Fibroblast of skin of scalp (primary cell): ENCODE results near the gene WDR89. TPM values are rescaled to one million over a fixed set of nuclear protein-coding genes. Genes with fewer than 3 reads are reported as not detected.
"Not testable (repeated sequence)": the region's sequence is repeated elsewhere in the genome, so short reads cannot be mapped to it uniquely, and the experiment has no call there.

ENCODE experiments used
- DNase-seq: peaks from one replicate; pipeline ENCODE4 v3.0.0-alpha.2; 2013
- polyA plus RNA-seq, 2 experiments: library from polyadenylated mRNA; unstranded; fragments of 120-200 nt; gene quantifications; one replicate each; pipeline ENCODE4 v1.2.1, GENCODE V29; 2013; ENCODE audit not compliant: insufficient read length in 2 of 2

The WDR89 gene, protein sequence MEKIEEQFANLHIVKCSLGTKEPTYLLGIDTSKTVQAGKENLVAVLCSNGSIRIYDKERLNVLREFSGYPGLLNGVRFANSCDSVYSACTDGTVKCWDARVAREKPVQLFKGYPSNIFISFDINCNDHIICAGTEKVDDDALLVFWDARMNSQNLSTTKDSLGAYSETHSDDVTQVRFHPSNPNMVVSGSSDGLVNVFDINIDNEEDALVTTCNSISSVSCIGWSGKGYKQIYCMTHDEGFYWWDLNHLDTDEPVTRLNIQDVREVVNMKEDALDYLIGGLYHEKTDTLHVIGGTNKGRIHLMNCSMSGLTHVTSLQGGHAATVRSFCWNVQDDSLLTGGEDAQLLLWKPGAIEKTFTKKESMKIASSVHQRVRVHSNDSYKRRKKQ
- polyA plus RNA-seq (2013, experiment 1 of 2; ENCODE audit: insufficient read length), result 9.2 TPM
- 8.9 TPM for polyA plus RNA-seq (2013, experiment 2 of 2; ENCODE audit: insufficient read length)

DNA sequence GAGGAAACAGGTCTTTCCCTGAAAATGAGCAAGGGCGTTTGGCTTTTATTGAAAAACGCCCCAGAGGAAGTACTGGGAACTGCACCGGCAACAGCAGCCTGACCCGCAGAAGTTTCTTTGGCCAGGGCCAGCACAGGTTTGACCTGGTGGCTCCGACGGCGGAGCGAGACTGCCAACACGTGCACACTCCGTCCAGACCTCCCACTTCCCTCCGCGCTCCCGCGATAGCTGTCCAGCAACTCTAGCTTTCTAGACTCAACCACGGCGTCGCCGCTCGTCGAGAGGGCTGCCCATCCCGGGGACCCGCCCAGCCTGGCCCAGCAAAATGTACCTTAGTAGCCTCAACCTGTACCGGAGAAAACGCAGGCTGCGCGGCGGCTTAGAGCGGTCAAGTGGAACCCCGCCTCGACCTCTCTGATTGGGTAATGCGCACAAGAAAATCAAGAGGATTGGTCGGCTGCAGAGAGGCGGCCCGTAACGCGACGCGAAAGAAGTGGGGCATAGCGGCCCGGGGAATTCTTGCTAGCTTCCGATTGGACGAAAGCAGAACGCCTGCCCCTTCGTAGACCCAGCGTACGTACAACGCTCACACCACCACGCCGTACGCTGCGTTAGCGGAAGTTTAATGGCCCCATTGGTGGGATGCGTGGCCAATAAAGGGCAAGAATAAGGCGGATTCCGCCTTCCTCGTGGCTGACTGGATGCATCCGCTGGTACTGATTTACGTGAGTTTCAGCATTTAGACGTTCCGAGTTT, at the start of gene WDR89:
Gene WDR89 (minus strand): TSS at position 399 of the 756 bp plus-strand sequence. CDS start 41,929 bp downstream, outside the sequence.
- peak; percentile 100 for DNase-seq

DNA sequence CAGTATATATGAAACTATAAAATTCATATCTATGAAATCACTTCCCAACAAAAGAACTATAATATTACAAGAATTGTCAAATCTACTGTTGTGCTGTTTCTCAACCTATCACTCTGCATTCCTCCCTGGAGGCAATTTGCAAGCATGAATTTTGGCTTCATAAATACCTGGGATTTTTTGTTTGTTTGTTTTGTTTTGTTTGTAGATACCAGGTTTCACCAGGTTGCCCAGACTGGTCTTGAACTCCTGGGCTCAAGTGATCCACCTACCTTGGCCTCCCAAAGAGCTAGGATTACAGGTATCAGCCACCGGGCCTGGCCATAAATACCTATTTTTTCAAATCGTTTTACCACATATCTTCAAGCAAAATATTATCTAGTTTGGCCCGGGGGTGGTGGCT, 47.5 kb upstream of the WDR89 start:
- DNase-seq, result no peak

DNA sequence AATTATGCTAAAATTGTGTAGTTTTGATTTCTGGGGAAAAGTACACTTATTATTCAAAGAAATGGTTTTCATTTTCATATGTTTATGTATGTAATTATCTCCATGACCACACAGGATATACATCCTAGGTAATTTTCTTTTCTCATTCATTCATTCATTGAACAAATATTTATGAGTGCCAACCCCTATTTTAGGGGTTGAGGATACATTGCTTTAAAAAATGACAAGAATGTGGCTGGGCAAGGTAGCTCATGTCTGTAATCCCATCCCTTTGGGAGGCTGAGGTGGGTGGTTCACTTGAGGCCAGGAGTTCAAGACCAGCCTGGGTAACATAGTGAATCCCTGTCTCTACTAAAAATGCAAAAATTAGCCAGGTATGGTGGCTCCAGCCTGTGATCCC, 45.3 kb upstream of the WDR89 start:
- DNase-seq, result no peak

DNA sequence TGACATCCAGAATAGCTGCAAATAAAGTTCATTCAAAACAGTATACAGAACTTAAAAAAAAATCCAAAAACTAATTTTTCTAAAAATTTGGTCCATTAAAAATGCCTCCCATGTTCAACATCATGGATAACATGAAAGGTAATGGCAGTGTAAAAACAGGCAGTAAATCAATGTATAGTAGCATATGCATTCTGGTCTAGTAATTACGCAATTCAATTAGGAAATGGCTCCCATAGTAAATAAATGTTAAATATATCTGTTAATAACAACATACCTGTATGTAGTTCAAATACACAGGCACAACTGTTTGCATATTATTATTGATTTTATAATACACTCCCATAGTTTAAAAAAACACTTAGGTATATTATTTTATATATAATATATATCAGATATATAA, 43.7 kb upstream of the WDR89 start:
- DNase-seq, result no peak

DNA sequence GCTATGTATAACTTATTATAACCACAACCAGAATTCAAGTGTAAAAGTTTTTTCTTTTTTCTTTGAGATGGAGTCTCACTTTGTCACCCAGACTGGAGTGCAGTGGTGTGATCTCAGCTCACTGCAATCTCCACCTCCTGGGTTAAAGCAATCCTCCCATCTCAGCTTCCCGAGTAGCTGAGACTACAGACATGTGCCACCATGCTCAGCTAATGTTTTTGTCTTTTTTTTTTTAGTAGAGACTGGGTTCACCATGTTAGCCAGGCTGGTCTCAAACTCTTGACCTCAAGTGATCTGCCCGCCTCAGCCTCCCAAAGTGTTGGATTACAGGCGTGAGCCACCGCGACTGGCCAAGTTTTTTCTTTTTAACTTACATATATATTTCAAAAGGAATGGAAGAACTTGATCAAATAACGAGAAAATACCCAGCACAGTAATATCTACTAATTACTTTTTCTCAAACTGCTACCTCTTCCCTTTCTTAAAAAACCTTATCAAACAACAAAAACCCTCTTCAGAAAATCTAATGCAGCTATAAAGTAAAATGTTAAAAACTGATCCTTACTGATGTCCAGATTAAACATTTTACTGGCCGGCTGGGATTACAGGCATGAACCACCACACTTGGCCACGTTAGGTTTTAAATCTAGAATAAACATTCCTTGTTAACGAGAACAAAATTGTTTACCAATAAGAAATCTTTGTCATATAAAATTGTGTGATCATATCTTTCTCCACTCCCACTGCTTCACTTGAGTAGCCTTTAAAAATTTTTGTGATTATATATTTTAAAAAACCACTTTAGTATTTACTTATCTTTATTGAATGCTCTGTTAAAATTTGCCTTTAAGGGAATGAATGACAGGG, 41.3 kb upstream of the WDR89 start:
- no peak for DNase-seq

DNA sequence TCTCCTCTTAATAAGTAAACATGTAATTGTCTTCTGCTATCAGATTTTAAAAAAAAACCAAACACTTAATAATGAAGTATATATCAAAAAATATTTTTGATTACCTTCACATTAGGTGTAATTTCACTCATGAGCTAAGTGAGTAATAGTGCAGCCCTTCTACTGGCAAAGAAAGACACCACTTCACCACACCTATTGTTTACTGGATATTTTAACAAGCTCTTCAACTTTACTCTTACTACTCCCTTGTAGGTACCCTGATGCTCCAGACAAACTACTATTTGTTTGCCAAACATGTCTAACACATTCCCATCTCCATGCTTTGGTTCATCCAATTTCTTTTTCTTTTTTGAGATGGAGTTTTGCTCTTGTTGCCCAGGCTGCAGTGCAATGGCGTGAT, 36.9 kb upstream of the WDR89 start:
- DNase-seq, result no peak

DNA sequence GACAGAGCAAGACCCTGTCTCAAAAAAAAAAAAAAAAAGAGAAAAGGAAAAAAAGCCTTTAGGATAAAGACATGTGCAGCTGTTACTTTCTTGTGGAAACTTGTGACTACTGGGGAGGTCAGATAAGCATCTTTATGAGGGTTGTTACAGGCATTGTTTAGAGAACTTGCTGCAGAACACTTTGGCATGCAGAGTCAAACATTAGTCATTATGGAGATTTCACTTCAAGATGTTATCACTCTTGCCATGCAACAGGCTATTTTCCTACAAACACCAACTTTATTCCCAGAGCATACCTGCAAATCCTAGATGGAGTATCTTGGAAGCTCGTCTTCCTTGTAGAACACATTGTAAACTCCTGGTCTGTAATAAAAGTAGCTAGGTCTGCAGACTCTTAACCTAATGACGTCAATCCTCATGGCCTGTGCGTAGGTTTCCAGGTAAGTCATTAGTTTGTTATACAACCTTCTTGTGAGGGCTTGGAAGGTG, 36.3 kb upstream of the WDR89 start:
- no peak for DNase-seq

DNA sequence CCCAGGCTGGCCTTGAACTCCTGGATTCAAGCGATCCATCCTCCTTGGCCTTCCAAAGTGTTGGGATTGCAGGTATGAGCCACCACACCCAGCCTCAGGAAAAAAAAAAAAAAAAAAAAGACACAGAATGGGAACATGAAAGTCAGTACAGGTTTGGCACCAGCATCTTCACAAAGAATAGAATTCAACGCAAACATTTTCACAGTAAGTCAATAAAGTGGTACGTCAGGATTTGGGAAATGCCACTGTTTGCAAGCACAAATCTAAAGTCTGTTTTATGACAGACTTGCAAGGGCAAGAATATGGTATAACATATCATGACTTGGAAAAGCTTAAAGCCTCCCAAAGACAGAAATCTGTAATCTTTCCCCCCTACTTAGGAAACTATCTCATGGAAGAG, 34.9 kb upstream of the WDR89 start:
- no peak for DNase-seq

DNA sequence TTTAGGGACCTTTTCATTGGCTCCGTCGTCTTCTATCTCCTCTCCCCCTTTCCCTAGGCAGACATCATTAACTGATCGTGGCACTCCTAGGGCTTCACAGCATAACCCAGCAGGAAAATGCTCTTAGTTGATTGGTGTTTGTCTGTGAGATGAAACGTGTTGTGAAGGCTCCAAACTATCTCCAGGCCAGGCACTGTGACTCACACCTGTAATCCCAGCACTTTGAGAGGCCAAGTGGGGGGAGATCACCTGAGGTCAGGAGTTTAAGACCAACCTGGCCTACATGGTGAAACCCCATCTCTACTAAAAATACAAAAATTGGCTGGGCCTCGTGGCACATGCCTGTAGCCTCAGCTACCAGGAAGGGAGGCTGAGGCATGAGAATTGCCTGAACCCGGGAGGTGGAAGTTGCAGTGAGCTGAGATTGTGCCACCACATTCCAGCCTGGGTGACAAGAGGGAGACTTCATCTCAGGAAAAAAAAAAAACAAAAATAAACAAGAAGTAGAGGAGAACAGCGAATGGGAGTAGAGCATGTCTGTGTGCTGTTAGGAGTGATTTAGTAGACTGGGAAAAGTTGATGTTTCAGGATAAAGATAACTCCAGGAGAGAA, 32.3 kb upstream of the WDR89 start:
- DNase-seq, result no peak

DNA sequence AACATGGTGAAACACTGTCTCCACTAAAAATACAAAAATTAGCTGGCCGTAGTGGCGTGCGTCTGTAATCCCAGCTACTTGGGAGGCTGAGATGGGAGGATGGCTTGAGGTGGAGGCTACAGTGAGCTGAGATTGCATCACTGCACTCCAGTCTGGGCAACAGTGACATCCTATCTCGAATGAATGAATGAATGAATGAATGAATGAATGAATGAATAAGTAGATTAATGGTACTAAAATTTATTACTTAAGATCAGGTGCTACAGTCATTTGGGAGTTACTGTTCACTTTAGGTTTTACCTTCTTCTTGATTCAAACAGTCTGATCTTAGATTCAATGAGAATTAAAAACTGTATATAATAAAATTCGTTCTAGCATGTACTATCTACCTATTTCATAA, 31.6 kb upstream of the WDR89 start:
- DNase-seq, result no peak

DNA sequence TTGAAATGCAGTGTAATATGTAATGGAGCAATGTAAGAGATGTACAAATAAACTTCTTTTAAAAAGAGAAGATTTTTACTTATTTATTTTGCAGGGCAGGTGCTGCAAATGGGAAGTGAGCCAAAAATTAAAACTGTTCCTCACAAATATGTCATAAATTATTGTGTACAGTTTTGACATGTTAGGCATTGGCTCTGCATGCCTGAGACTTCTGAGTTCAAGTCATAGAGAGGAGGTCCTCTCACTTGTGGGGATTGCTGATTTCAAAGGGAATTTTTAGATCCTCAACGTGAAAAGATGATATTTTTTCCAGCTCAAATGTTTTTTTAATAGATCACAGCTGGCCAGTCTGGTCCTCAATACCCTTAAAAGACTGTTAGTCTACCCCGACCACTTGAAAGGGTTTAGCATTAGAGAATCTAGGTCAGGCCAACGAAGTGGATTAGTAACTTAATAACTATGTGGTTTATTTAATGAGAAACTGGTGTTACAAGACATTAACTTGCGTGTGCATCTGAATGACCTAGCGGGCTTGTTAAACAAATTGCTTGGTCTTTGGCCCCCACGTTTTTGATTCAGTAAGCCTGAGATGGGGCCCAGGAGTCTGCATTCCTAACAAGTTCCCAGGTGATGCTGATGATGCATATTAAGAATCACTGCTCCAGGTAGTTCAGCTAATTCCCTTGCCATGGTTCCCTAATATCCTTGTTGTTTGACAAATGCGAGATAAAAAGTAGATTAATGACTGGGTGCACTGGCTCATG, 30.9 kb upstream of the WDR89 start:
- DNase-seq, result peak; percentile 53

DNA sequence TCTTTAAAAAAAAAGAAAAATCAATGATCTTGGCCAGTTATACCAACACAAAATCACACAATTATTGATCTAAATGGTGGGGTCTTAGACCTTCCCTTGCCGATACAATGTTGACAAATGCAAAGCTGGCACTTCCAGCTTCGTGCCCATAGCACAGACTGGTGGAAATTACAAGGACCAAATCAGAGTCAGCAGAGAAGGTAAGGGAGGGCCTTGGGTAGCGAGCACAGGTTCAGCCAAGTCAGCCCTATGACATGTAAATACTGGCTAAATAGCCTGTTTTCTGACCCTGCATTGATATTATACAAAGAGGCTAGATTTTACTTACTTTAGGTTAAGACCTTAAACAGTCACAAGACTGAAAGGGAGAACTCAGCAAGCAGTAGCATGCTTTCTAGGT, 30.3 kb upstream of the WDR89 start:
- no peak for DNase-seq

DNA sequence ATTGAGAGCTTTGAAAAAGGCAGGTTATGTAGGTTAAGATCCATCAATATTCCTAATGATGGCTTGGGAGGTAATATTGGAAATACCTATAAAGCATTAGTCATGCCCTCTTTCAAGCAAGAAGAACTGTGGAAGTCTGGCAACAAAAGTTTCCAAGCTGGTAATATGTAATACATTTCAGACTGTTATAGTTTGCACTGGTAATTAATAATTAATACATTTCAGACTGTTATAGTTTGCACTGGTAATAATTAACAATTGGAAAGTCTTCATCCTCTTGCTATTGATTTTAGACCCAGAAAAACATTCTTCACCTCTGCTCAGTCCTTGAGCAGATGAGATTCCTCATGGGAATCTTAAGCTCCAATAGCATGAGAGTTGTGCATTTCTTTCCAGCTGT, 29.0 kb upstream of the WDR89 start:
- no peak for DNase-seq

DNA sequence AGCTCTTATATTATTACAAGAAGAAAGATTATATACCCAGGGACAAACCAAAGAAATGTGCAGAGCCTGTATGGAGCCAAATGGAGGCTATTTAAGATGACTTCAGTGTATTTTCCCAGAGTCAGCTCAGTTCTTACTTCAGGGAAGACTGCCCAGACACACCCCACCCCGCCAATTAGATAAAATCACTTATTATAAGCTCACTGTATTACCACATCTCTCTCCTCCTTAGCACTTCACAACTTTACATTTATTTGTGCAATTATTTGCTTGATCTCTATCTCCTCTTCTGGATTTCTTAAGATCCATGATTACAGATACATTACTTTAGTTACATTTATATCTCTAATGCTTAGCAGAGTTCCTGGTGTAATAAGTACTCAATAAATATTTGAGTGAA, 24.7 kb upstream of the WDR89 start:
- no peak for DNase-seq

DNA sequence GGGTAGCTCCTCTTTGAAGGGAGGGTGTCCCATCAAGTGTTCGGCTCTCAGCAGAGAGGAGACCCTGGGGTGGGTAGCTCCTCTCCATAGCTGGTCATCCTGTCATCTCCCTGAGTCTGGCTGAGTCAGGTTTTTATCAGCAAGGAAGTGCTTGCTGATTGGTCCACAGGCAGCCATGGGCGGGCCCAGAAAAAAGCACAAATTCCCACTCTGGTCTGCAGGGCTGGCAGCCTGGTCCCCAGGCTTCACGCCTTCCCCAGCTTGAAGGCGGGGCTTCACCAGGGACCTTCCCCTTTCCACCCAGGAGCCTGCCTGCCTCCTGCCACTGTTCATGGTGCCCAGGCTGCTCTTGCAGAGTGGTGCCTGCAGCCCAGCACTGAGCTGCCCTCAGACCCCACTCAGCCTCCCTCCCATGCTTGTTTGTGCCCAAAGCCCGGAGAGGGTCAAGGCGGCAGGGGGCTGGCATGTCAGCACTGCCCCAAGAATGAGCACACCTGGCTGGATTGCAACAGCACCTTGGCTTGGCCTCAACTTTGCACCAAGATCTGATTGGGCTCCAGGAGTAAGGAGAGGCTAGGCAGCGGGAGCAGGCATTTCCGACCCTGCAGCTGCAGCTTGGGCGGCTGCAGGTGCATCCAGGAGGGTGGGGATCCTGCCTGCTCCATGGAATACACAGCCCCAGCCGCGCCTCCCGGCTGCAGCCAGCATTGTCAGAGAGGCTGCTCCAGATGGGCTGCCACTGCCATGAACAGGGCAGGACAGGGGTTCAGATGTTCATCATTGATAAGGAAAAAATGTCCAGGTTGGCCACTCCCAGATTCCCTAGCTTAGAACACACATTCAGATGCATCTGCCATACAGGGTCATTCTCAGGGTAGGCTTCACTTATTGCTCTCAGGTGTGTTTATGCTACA, 22.0 kb upstream of the WDR89 start:
- DNase-seq, result no peak

DNA sequence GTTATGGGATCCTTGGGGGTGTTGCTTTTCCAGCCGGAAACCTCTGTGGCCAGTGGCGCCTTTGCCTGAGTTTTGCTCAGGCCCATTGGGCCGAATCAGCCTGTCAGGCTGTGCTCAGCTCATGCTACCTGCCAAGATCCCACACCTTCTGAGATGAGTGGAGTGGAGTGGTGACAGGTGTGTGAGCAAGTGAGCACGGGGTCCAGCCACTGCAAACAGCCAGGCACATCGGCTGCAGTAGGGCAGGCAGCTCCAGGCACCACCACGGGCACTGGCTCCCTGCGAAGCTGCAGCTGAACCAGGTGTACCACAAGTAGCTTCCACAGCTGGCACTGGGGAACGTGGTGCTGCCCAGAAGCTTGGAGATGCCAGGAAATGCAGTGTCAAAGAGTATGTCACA, 21.1 kb upstream of the WDR89 start:
- DNase-seq, result no peak

DNA sequence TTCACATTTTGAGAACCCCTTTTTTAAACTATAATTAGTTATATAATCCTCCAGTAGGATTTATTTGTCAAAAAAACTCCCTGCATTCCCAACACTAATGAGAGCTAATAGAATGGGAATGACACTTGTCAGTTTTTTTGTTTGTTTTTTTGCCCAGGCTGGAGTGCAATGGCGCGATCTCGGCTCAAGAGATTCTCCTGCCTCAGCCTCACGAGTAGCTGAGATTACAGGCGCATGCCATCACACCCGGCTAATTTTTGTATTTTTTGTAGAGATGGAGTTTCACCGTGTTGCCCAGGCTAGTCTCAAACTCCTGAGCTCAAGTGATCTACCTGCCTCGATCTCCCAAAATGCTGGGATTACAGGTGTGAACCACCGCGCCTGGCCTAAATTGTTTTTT, 20.2 kb upstream of the WDR89 start:
- DNase-seq, result not testable (repeated sequence)

DNA sequence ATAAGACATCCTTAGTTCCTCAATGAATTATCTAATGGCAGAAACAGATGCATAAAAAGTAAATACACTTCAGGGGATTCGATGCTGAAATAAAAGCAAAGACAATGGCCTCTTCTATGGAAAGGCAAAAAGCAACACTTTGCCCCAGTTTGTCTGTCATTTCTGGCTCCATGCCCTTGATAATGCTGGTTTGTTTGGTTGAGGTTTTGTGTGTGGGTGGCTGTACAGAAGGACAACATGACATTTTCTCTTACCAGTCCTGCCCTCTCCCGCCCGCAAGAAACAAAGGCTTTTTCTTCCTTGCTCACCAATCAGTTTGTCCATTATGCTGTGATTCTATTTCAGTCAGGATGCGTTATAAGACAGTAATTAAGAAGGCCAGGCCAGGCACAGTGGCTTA, 18.1 kb upstream of the WDR89 start:
- DNase-seq, result no peak

DNA sequence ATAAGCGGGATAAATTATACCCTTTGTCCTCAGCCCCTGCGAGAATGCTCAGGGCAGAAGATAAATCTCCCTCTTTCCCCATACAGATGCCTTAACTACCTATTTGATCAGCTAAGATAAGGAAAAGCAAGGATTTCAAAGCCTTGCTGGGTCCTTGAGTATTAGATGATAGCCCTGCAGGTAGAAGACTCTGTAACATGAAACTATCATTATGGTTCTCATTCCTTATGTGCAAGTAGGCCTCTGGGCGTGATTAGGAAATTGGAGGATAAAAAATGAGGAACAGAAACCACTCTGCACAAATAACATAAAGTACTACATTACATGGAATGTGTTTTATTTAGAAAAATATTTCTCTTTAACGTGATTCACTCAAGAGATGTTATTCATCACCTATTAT, 14.5 kb upstream of the WDR89 start:
- DNase-seq, result no peak

DNA sequence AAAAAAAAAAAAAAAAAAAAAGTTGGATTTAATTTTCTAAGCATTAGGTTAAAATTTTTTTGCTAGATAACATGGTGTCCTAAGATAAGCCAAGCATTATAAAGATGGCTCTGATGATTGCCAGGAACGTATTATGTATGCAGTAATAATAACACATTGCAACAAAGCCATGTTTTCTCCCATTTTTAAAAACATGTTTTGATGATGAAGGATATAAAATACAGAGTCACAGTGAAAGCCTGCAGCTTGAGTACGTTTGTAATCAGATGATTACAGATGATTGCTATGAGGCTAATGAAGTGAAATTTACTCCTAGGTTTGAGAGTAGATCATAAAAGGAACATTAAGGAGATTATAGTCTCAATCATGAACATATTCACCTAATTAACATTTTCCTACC, 13.3 kb upstream of the WDR89 start:
- no peak for DNase-seq
